Right renal cortex interstitium (tissue), 3 donors: ENCODE data around the gene P2RX2. TPM values are rescaled to one million over a fixed set of nuclear protein-coding genes. Genes with fewer than 3 reads are reported as not detected.

ENCODE experiments used
- DNase-seq, 3 donors: peaks; one replicate each; pipeline ENCODE4 v3.0.0-alpha.2; 2013; ENCODE audit warnings: low read depth in 3 of 3, low spot score in 2 of 3
- polyA plus RNA-seq, 3 donors: library from polyadenylated mRNA; unstranded; fragments of 120-200 nt; gene quantifications; one replicate each; pipeline ENCODE4 v1.2.1, GENCODE V29; 2013; ENCODE audit not compliant: insufficient read length in 3 of 3

The P2RX2 gene
- polyA plus RNA-seq = 1 to 10 TPM in 2 of 3 donors, under 1 TPM in 1; 0.86 to 1.3 (median 1.1) TPM

GRCh38 chr12:132618683-132619043, at the start of gene P2RX2:
P2RX2 (plus strand) TSS chr12:132618776; CDS start chr12:132618817, 41 bp downstream.
- DNase-seq = no peak

GRCh38 chr12:132568826-132569480, 49.6 kb upstream of the P2RX2 start:
- DNase-seq = no peak

GRCh38 chr12:132569856-132570480, 48.6 kb upstream of the P2RX2 start:
- DNase-seq = no peak

GRCh38 chr12:132570635-132571034, 47.9 kb upstream of the P2RX2 start:
- no peak for DNase-seq

- DNase-seq = no peak
These were observed 47.5 kb upstream of the P2RX2 start for GRCh38 chr12:132571051-132571450.

- DNase-seq = no peak
These were observed 47.0 kb upstream of the P2RX2 start for GRCh38 chr12:132571598-132571997.

GRCh38 chr12:132572106-132572505, 46.5 kb upstream of the P2RX2 start:
- no peak for DNase-seq

- DNase-seq = no peak
These were observed 45.5 kb upstream of the P2RX2 start for GRCh38 chr12:132572801-132573760.

GRCh38 chr12:132574271-132574996, 44.1 kb upstream of the P2RX2 start:
- no peak for DNase-seq

- DNase-seq = no peak
These were observed 42.9 kb upstream of the P2RX2 start for GRCh38 chr12:132575661-132576060.

- DNase-seq = no peak
These were observed 41.9 kb upstream of the P2RX2 start for GRCh38 chr12:132576701-132577100.

GRCh38 chr12:132577191-132577920, 41.2 kb upstream of the P2RX2 start:
- no peak for DNase-seq

- no peak for DNase-seq
These were observed 40.5 kb upstream of the P2RX2 start for GRCh38 chr12:132578118-132578517.

GRCh38 chr12:132578826-132579225, 39.8 kb upstream of the P2RX2 start:
- DNase-seq = no peak

GRCh38 chr12:132579744-132580143, 38.8 kb upstream of the P2RX2 start:
- DNase-seq = no peak

- no peak for DNase-seq
These were observed 37.8 kb upstream of the P2RX2 start for GRCh38 chr12:132580701-132581292.

GRCh38 chr12:132581348-132582057, 37.1 kb upstream of the P2RX2 start:
- DNase-seq = no peak

- DNase-seq = no peak
These were observed 36.5 kb upstream of the P2RX2 start for GRCh38 chr12:132582058-132582420.
